HG03039 (cell line): ENCODE results near the gene C4orf17.

Experiments used
- ATAC-seq: cut with Tn5 transposase; IDR thresholded peaks from one replicate; pipeline ENCODE4 v1.9.1; 2021; ENCODE audit warnings: mild to moderate bottlenecking, moderate library complexity; ENCODE audit not compliant: unreplicated experiment

Gene C4orf17

GRCh38 chr4:99536271-99536670, 25.4 kb downstream of the C4orf17 start:
- ATAC-seq, result no peak

- no peak for ATAC-seq
Measured at GRCh38 chr4:99536848-99537247, 26.0 kb downstream of the C4orf17 start.

- no peak for ATAC-seq
Measured at GRCh38 chr4:99537674-99538073, 26.9 kb downstream of the C4orf17 start.

GRCh38 chr4:99540277-99540939, 29.6 kb downstream of the C4orf17 start:
- ATAC-seq, result no peak

DNA sequence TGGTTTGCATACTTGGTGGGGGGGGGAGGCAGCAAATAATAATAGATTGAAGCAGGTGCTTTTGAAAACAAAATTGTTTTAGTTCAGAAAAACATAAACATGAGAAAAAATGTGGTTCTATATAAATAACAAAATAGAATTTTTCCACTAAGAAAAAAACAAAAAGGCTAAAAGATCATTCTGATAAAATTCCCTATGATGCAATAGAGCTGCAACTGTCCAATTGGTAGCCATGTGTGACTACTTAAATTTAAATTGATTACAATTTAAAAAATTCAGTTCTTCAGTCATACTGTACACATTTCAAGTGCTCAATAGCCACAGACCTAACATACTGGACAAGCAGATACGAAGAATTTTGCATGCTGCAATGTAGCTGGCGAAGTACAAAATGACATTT, 42.1 kb downstream of the C4orf17 start:
- no peak for ATAC-seq

DNA sequence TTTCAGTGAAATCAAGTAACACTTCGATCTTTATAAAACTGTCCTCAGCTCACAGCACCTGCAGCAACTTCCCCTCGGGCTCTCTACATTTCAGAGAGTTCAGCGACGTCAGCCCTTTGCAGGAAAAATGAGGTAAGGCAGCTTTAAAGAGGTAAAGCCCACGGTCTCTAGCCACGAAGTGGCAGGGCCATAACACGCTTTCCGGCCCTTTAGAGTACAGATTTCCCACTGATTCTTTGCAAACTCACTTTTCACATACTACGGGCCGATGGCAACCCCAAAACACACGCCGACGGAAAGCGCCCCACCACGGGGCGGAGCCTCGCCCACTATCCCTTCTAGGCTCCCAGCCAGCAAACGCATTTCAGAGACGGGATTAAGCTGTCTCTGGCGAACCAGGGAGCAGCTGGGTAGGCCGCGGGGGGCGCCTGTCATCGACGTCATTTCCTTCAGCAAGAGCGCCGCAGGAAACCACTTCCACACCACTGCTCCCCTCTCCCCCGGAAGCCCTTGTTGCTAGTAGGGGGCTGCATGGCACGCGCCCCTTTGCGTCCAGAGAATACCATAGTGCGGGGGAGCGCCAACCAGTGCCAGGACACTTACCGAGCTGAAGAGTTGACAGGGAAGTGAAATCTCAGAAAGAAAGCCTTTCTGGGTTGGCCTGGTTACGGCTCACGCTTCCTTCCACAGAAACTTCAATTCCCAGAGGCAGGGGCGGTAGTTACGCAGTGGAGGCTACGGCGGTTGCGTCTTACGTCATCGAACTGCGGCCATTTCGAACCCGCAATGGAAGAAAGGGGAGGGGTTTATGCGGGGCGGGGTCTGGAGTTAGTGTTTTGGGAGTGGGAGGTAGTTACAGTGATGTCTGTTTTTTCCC, 52.7 kb downstream of the C4orf17 start, which contains the start of gene TRMT10A:
Gene TRMT10A (minus strand): TSS at position 730 of the 877 bp plus-strand sequence. CDS start 4,701 bp downstream, outside the sequence.
- peak; percentile 97 for ATAC-seq

DNA sequence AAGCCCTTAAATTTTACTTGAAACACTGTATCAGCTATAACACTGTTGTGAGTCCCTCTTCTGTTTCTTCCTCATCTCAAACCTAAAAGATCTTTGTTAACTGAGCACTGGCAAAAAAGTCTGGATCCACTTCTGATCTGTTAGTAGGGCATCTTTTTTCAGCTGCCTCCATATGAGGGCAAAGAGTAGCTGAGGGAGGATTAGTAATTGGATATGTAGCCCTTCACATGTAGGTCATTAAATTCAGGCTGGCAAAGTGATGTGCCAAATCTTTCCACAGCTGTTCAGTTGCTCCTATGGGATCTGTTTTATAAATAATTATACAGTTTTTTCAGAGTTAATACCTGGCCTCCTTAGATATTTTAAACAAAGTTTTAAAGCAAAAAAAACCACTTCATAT, 54.1 kb downstream of the C4orf17 start:
- ATAC-seq, result no peak

DNA sequence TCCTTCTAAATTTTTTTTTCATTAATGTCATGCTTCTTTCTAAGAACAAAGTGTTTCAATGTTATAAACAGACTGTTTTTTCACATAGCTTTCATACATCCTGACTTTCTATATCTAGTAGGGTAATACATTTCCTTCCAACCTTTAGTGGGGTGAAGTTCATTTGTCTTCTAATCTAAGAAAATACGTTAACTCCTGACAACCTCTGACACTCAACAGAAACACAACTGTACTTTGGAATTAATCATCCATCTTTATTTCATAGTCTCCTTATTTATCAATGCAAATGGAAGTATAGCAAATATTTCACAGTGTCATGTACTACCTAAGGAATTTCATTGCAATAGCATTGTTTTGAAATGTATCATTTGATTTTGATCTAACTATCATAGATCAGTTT, 61.1 kb downstream of the C4orf17 start:
- no peak for ATAC-seq

DNA sequence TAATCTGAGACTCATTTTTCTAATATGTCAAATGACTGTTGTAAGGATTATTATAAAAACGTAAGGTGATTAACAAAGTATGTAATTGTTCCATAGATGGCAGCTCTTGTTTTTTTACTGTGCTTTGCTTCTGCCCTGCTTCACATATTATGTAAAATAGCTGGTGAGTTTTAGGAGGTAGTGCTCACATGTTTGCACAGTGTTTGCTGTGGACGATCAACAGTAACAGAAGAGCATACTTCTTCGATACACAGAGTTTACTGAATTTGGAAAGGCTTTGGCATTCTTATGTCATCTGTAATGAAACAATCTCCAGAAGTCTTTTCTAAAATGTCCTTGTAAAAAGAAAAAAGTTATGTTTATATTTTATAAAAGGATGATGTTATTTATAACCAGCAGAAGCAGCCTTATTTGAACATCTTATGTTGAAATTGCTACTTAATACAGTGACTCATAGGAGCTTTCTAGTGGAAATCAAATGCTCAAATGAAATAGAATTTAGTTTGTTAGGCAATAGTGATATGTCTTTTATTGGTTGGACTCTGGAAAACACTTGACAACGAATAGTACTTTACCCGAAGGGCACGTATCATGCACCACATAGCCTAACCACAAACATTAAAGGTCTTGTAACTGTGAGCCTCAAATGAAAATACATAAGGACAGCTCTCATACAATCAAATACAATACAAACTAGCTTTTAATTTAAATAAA, 61.9 kb downstream of the C4orf17 start:
- no peak for ATAC-seq

DNA sequence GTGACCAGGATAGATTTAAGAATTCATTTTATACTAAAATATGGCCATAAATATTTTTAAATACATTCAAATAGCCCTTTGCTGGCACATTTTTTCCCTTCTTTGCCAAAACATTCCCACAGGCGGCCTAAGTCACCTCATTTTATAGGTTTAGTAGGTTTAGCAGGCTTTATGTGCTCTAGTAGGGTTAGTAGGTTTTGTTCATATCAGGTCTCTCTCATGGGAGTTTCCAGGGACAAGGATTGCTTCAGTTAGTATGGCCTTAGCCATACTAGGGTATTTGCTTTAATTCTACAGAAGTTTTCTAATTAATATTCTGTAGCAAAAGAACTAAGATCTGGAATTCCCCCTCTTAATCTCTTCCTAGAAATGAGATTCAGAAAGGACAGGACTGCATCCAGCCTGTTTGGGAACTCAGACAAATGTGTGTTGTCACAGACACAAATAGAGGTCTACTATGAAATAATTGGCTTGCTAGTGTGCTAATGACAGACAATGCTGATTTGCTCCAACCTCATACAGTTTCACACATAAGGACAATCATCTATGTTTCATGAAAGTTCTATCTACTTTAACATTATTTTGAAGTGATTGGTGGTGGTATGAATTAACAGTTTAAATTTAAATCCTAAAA, 63.0 kb downstream of the C4orf17 start:
- no peak for ATAC-seq

GRCh38 chr4:99574530-99575324, 63.9 kb downstream of the C4orf17 start, which contains the start of gene MTTP:
MTTP (plus strand) TSS chr4:99574824; CDS start chr4:99574910, 86 bp downstream.
- peak; percentile 82 for ATAC-seq

- no peak for ATAC-seq
Measured at GRCh38 chr4:99578714-99579113, 67.9 kb downstream of the C4orf17 start.

DNA sequence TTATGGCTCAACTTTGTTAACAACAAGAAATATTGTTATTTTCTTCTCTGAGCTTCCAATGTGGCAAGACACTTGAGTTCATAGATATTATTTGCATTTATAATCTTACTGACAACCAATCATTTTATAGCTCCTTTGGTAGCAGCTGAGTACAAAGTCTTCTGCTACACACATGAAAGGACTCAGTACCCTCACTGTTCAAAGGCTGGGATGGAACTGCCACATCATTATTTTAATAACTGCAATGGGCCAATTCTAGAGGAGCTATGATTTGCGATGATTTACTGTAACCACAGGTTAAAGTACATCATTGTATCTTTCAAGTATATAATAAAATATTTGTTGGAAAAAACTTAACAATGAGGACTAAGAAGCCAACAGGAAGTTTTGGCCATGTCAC, 74.7 kb downstream of the C4orf17 start:
- ATAC-seq, result no peak

GRCh38 chr4:99586322-99586721, 75.5 kb downstream of the C4orf17 start:
- no peak for ATAC-seq

GRCh38 chr4:99586797-99587196, 76.0 kb downstream of the C4orf17 start:
- no peak for ATAC-seq

DNA sequence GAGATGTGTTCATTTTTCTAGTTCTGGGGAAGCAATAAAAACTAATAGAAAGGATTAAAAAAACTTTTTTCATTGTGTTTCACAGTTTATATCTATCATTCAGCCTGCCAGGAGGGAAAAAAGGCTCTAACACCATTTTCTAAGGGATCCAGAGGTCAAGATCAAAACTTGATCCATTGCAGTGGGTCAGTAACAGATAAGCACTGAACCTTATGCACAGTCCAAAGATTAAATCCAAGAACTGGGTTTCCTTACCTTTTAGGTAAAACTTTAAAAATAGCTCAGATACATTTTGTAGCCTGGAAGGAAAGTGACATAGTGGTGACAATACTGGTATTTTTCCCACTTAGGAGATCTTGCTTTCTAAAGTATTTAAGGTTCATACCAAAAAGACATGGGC, 76.5 kb downstream of the C4orf17 start:
- ATAC-seq, result no peak

GRCh38 chr4:99587803-99588202, 77.0 kb downstream of the C4orf17 start:
- no peak for ATAC-seq

DNA sequence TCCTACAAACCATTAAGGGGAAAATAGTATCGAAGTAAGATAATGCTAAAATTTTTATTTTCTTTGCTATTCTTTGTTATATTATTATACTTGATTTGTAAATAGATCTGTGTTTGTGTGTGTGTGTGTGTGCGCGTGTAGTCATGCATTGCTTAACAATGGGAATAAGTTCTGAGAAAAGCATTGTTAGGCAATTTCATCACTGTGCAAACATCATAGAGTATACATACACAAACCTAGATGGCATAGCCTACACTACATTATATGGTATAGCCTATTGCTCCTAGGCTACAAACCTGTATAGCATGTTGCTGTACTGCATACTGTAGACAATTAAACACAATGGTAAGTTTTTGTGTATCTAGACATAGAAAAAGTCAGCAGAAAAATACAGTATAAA, 80.9 kb downstream of the C4orf17 start:
- no peak for ATAC-seq
